B cell (primary cell): ENCODE measurements around the gene NKTR. TPM values are rescaled to one million over a fixed set of nuclear protein-coding genes. Genes with fewer than 3 reads are reported as not detected.
A peak's percentile ranks its signal among the peaks of the same experiment; 100 is the strongest.
"Not testable (repeated sequence)": the region's sequence is repeated elsewhere in the genome, so short reads cannot be mapped to it uniquely, and the experiment has no call there.

ENCODE experiments used
- ATAC-seq: fragments of 200-7000 bp; cut with Tn5 transposase; one replicate; pipeline ENCODE4 v1.10.0; 2021; ENCODE audit warnings: low read depth, mild to moderate bottlenecking, moderate number of reproducible peaks, moderate library complexity
- CTCF ChIA-PET: fragments of 350-600 bp; sonication (Branson Sonifier 250); formaldehyde crosslinking; loops from one replicate; lab custom pipeline; 2021; ENCODE audit warnings: antibody characterized with exemption, inconsistent platforms; lab: Charles Lee
- POLR2A ChIA-PET: fragments of 350-600 bp; sonication (Branson Sonifier 250); formaldehyde crosslinking; loops from one replicate; lab custom pipeline; 2021; ENCODE audit warnings: antibody characterized with exemption; lab: Charles Lee
- DNase-seq: peaks from one replicate; pipeline ENCODE4 v3.0.0; 2013
- H2AFZ ChIP-seq: 2 replicates; pipeline ENCODE4 v1.6.1; 2012; ENCODE audit warnings: mild to moderate bottlenecking, low read depth, low read length; ENCODE audit not compliant: insufficient read depth, poor library complexity, severe bottlenecking
- H3K27ac ChIP-seq, 2 donors: 1 replicate in 1 of 2; 2 replicates in 1 of 2; pipeline ENCODE4 v1.5.1; 2012 to 2013; ENCODE audit warnings: low read length in 2 of 2, mild to moderate bottlenecking in 2 of 2, moderate library complexity in 1 of 2
- H3K27me3 ChIP-seq, 4 experiments: fragments of 200-600 bp in 1 of 4; sonication (generic) in 1 of 4; replicated peaks in 1 of 4; 1 replicate in 2 of 4; 2 replicates in 2 of 4; pipeline versions ENCODE4 v1.6.1 to v1.7.0; 2013 to 2016; ENCODE audit warnings: low read length in 3 of 4, mild to moderate bottlenecking in 2 of 4, mixed read lengths in 1 of 4, moderate library complexity in 1 of 4; ENCODE audit not compliant: insufficient read depth in 4 of 4, control insufficient read depth in 3 of 4; ENCODE audit errors: control extremely low read depth in 1 of 4
- H3K36me3 ChIP-seq, 2 experiments: replicated peaks in 1 of 2; 1 replicate in 1 of 2; 2 replicates in 1 of 2; pipeline versions ENCODE4 v1.6.1 to v1.7.1; 2013; ENCODE audit warnings: low read length in 1 of 2; ENCODE audit not compliant: insufficient read depth in 2 of 2, control insufficient read depth in 1 of 2; ENCODE audit errors: control extremely low read depth in 1 of 2, extremely low read depth in 1 of 2
- H3K4me1 ChIP-seq, 2 donors: fragments of 200-600 bp in 1 of 2; sonication (generic) in 1 of 2; 1 replicate in 1 of 2; 2 replicates in 1 of 2; pipeline versions ENCODE4 v1.5.1 to v1.6.1; 2013 to 2017; ENCODE audit warnings: low read length in 2 of 2; ENCODE audit not compliant: control insufficient read depth in 2 of 2, insufficient read depth in 2 of 2
- H3K4me2 ChIP-seq: replicated peaks from 2 replicates; pipeline ENCODE3; 2012; ENCODE audit warnings: mild to moderate bottlenecking, low read depth, low read length; ENCODE audit not compliant: poor library complexity, severe bottlenecking
- H3K4me3 ChIP-seq, 5 experiments: fragments of 200-600 bp in 1 of 5; sonication (generic) in 1 of 5; 1 replicate in 3 of 5; 2 replicates in 2 of 5; pipeline versions ENCODE4 v1.5.1 to v1.7.0; 2011 to 2016; ENCODE audit warnings: low read length in 4 of 5, mild to moderate bottlenecking in 4 of 5, low read depth in 2 of 5, control low read depth in 1 of 5, moderate library complexity in 1 of 5; ENCODE audit not compliant: insufficient read depth in 1 of 5; ENCODE audit errors: control extremely low read depth in 1 of 5, extremely low read depth in 1 of 5
- H3K79me2 ChIP-seq: fragments of 200-600 bp; sonication (generic); one replicate; pipeline ENCODE4 v1.6.0; 2016; ENCODE audit warnings: low read length; ENCODE audit not compliant: control insufficient read depth, insufficient read depth
- H3K9ac ChIP-seq: fragments of 200-600 bp; sonication (generic); 2 replicates; pipeline ENCODE4 v1.6.1; 2017; ENCODE audit warnings: mild to moderate bottlenecking, low read length, moderate library complexity
- H3K9me3 ChIP-seq, 3 donors: one replicate each; pipeline versions ENCODE4 v1.6.1 to v1.7.1; 2013; ENCODE audit warnings: low read length in 2 of 3; ENCODE audit not compliant: control insufficient read depth in 2 of 3, insufficient read depth in 1 of 3; ENCODE audit errors: control extremely low read depth in 1 of 3
- H4K20me1 ChIP-seq: 2 replicates; pipeline ENCODE4 v1.6.0; 2012; ENCODE audit warnings: mild to moderate bottlenecking, low read length; ENCODE audit not compliant: insufficient read depth, control insufficient read depth, poor library complexity, severe bottlenecking
- H3K27ac Mint-ChIP-seq: one replicate; pipeline ENCODE4 v1.8.0; 2021; ENCODE audit warnings: mixed read lengths
- H3K27me3 Mint-ChIP-seq: one replicate; pipeline ENCODE4 v1.8.0; 2021; ENCODE audit warnings: mixed read lengths
- H3K4me1 Mint-ChIP-seq: one replicate; pipeline ENCODE4 v1.8.0; 2021; ENCODE audit warnings: mixed read lengths
- H3K4me3 Mint-ChIP-seq: one replicate; pipeline ENCODE4 v1.8.0; 2021; ENCODE audit warnings: mixed read lengths
- H3K9me3 Mint-ChIP-seq: one replicate; pipeline ENCODE4 v1.8.0; 2022; ENCODE audit warnings: mixed read lengths; ENCODE audit not compliant: insufficient read depth
- CTCF ChIP-seq: fragments of 200-600 bp; IDR thresholded peaks from one replicate; pipeline ENCODE4 v1.8.0; 2022; ENCODE audit warnings: antibody characterized with exemption, mild to moderate bottlenecking
- EZH2 ChIP-seq: IDR thresholded peaks from 2 replicates; pipeline ENCODE4 v1.6.1; 2012; ENCODE audit warnings: borderline replicate concordance, low read depth, mild to moderate bottlenecking, moderate library complexity, low read length; ENCODE audit not compliant: insufficient read depth, poor library complexity, severe bottlenecking
- WGBS: methylation state at CpG from one replicate; pipeline ENCODE4 v1.1.5; 2013; ENCODE audit warnings: missing lambda C conversion rate; ENCODE audit not compliant: insufficient coverage; 5-methylcytosine and 5-hydroxymethylcytosine counted together
- intact Hi-C: fragments of 100-400 bp; cut with micrococcal nuclease; formaldehyde crosslinking; loops from one replicate; pipeline ENCODE4 v1.10.0; 2022
- polyA plus RNA-seq: library from polyadenylated mRNA; depleted of rRNA; stranded (reverse); fragments of >200 nt; gene quantifications from 2 replicates; pipeline ENCODE4 v1.2.3, GENCODE V29; 2012
- total RNA-seq, 2 donors: library from RNA; stranded (reverse); fragments of 120-200 nt in 1 of 2; gene quantifications; 1 replicate in 1 of 2; 2 replicates in 1 of 2; pipeline versions ENCODE4 v1.2.3 to v1.2.4, GENCODE V29; 2013 to 2022

The NKTR gene
- total and polyA plus RNA-seq, 2 donors (not counting 1 experiment from before 2014, with no cell fraction given) = 58.0 to 227 TPM

- CTCF ChIA-PET = interaction anchor here (1.1 to 9.0 kb wide), 4 partner anchors 9 to 20 kb away, joined by 3 to 71 read pairs (median 4); no protein-coding TSS in a partner anchor
- no peaks in the 10 kb centered on the region for H3K4me1 ChIP-seq
- H3K4me2 ChIP-seq = no peak overlapping the region
- no peak overlapping the region for H3K9ac ChIP-seq
- ATAC-seq (no peak), DNase-seq (no peak)
- H3K4me1 Mint-ChIP-seq = no peaks in the 10 kb centered on the region
- TF ChIP-seq CTCF (no peak), EZH2 (no peak)
- H3K27ac ChIP-seq = no peak overlapping the region
- no peaks in the 10 kb centered on the region for H3K79me2 ChIP-seq
- H3K27ac Mint-ChIP-seq = no peak overlapping the region
- no peak overlapping the region for H2AFZ ChIP-seq
- POLR2A ChIA-PET = no interaction called here
- H3K9me3 Mint-ChIP-seq = no peaks in the 10 kb centered on the region
- 90% methylated on average over 1 of the region's 1 CpG for WGBS
- intact Hi-C loops = no loop called here
- H4K20me1 ChIP-seq = no peaks in the 10 kb centered on the region
- peaks cover 0 to 55% of the 10 kb centered on the region in 2 experiments for H3K36me3 ChIP-seq
- no peaks in the 10 kb centered on the region for H3K27me3 ChIP-seq
- no peak overlapping the region for H3K4me3 Mint-ChIP-seq
- no peaks in the 10 kb centered on the region for H3K27me3 Mint-ChIP-seq
- H3K4me3 ChIP-seq = no peak overlapping the region
- no peaks in the 10 kb centered on the region for H3K9me3 ChIP-seq
These were observed 47.7 kb upstream of the NKTR start for GRCh38 chr3:42552830-42553229.

GRCh38 chr3:42556089-42556632 is 44.3 kb upstream of the NKTR start:
- Histone ChIP-seq H3K27ac (no peak overlapping the region), H3K79me2 (no peaks in the 10 kb centered on the region), H3K9ac (no peak overlapping the region), H3K36me3 (peaks cover 2 to 74% of the 10 kb centered on the region in 2 experiments), H3K27me3 (no peaks in the 10 kb centered on the region), H3K4me3 (no peak overlapping the region), H3K4me2 (no peak overlapping the region), H2AFZ (no peak overlapping the region), H3K4me1 (no peaks in the 10 kb centered on the region), H4K20me1 (no peaks in the 10 kb centered on the region), H3K9me3 (no peaks in the 10 kb centered on the region)
- ATAC-seq (no peak), DNase-seq (no peak)
- peak overlapping the region; percentile 50 for H3K27ac Mint-ChIP-seq
- H3K9me3 Mint-ChIP-seq = no peaks in the 10 kb centered on the region
- POLR2A ChIA-PET = no interaction called here
- CTCF ChIA-PET = no interaction called here
- intact Hi-C loops = no loop called here
- H3K4me1 Mint-ChIP-seq = no peaks in the 10 kb centered on the region
- TF ChIP-seq EZH2 = no peak
- TF ChIP-seq CTCF = no peak
- H3K4me3 Mint-ChIP-seq = no peak overlapping the region
- H3K27me3 Mint-ChIP-seq = no peaks in the 10 kb centered on the region
- 63% methylated on average over 3 of the region's 3 CpGs for WGBS

- H3K4me1 ChIP-seq, H3K27me3 ChIP-seq, H3K4me1 Mint-ChIP-seq, H3K27me3 Mint-ChIP-seq, H4K20me1 ChIP-seq, H3K4me2 ChIP-seq, DNase-seq, H2AFZ ChIP-seq, H3K27ac Mint-ChIP-seq, POLR2A ChIA-PET, H3K4me3 Mint-ChIP-seq, ATAC-seq, H3K9me3 ChIP-seq, H3K79me2 ChIP-seq, CTCF ChIA-PET, H3K9ac ChIP-seq, H3K27ac ChIP-seq, H3K9me3 Mint-ChIP-seq, intact Hi-C loops, H3K4me3 ChIP-seq: not testable (repeated sequence)
- WGBS = 100% methylated on average over 1 of the region's 6 CpGs
- peaks cover 2 to 74% of the 10 kb centered on the region in 2 experiments for H3K36me3 ChIP-seq
These were observed 43.7 kb upstream of the NKTR start for GRCh38 chr3:42556817-42557216.
